Liver (tissue), 9 donors: ENCODE results near the gene VPS13C. TPM values are rescaled to one million over a fixed set of nuclear protein-coding genes. Genes with fewer than 3 reads are reported as not detected.

Experiments
- DNase-seq: peaks from one replicate; pipeline ENCODE4 v3.0.0-alpha.2; 2017; ENCODE audit warnings: low spot score
- H3K27ac ChIP-seq, 2 donors: one replicate each; pipeline ENCODE4 v1.7.0; 2013; ENCODE audit warnings: inconsistent platforms in 2 of 2, low read length in 2 of 2, control low read depth in 1 of 2, low read depth in 1 of 2, mild to moderate bottlenecking in 1 of 2
- H3K27me3 ChIP-seq, 4 donors: one replicate each; pipeline versions ENCODE4 v1.6.1 to v1.7.0; 2013; ENCODE audit warnings: low read length in 3 of 4, inconsistent platforms in 1 of 4, mild to moderate bottlenecking in 1 of 4, moderate library complexity in 1 of 4; ENCODE audit not compliant: control insufficient read depth in 4 of 4, insufficient read depth in 4 of 4
- H3K36me3 ChIP-seq, 4 donors: one replicate each; pipeline versions ENCODE4 v1.6.1 to v1.7.0; 2013; ENCODE audit warnings: low read length in 3 of 4, mild to moderate bottlenecking in 3 of 4, low read depth in 1 of 4, moderate library complexity in 1 of 4; ENCODE audit not compliant: control insufficient read depth in 4 of 4, insufficient read depth in 3 of 4
- H3K4me1 ChIP-seq, 4 donors: one replicate each; pipeline versions ENCODE4 v1.6.1 to v1.7.0; 2013; ENCODE audit warnings: low read length in 3 of 4, mild to moderate bottlenecking in 3 of 4, moderate library complexity in 1 of 4; ENCODE audit not compliant: control insufficient read depth in 4 of 4, insufficient read depth in 4 of 4
- H3K4me3 ChIP-seq, 3 donors: one replicate each; pipeline versions ENCODE4 v1.6.1 to v1.7.0; 2013; ENCODE audit warnings: low read length in 3 of 3, control low read depth in 1 of 3, low read depth in 1 of 3, mild to moderate bottlenecking in 1 of 3
- H3K9ac ChIP-seq, 2 donors: one replicate each; pipeline ENCODE4 v1.7.0; 2013; ENCODE audit warnings: low read length in 2 of 2, mild to moderate bottlenecking in 2 of 2, moderate library complexity in 2 of 2, control low read depth in 1 of 2, low read depth in 1 of 2
- H3K9me3 ChIP-seq, 4 donors: one replicate each; pipeline versions ENCODE4 v1.6.1 to v1.7.0; 2013; ENCODE audit warnings: low read length in 3 of 4; ENCODE audit not compliant: control insufficient read depth in 4 of 4
- ATF3 ChIP-seq: IDR thresholded peaks from 2 replicates; pipeline ENCODE4 v1.6.1; 2016; ENCODE audit warnings: antibody characterized with exemption
- CTCF ChIP-seq: fragments of 150-350 bp; IDR thresholded peaks from 2 replicates; pipeline ENCODE4 v1.5.1; 2017; ENCODE audit warnings: improper control_type of control experiment, low read depth, low read length; ENCODE audit not compliant: missing input control
- EGR1 ChIP-seq, 2 donors: IDR thresholded peaks; 2 replicates each; pipeline ENCODE4 v1.6.1; 2016 to 2018; ENCODE audit warnings: antibody characterized with exemption in 2 of 2, low read depth in 2 of 2
- FOXA1 ChIP-seq: IDR thresholded peaks from 2 replicates; pipeline ENCODE4 v1.6.1; 2016; ENCODE audit warnings: antibody characterized with exemption
- FOXA2 ChIP-seq: IDR thresholded peaks from 2 replicates; pipeline ENCODE4 v1.6.1; 2016; ENCODE audit warnings: antibody characterized with exemption
- GABPA ChIP-seq, 2 donors: IDR thresholded peaks in 1 of 2; conservative IDR thresholded peaks in 1 of 2; 2 replicates each; pipeline ENCODE4 v1.6.1; 2016; ENCODE audit warnings: antibody characterized with exemption in 2 of 2, mild to moderate bottlenecking in 1 of 2, moderate library complexity in 1 of 2
- HNF4A ChIP-seq, 2 donors: conservative IDR thresholded peaks; 2 replicates each; pipeline ENCODE4 v1.6.1; 2016; ENCODE audit warnings: antibody characterized with exemption in 2 of 2, mild to moderate bottlenecking in 2 of 2
- HNF4G ChIP-seq: IDR thresholded peaks from 2 replicates; pipeline ENCODE4 v1.6.1; 2016; ENCODE audit warnings: antibody characterized with exemption
- JUND ChIP-seq, 2 donors: IDR thresholded peaks; 2 replicates each; pipeline ENCODE4 v1.6.1; 2016; ENCODE audit warnings: antibody characterized with exemption in 2 of 2
- MAX ChIP-seq: IDR thresholded peaks from 2 replicates; pipeline ENCODE4 v1.6.1; 2016; ENCODE audit warnings: antibody characterized with exemption
- NR2F2 ChIP-seq: IDR thresholded peaks from 2 replicates; pipeline ENCODE4 v1.6.1; 2016; ENCODE audit warnings: antibody characterized with exemption
- RAD21 ChIP-seq, 2 donors: IDR thresholded peaks; 2 replicates each; pipeline ENCODE4 v1.6.1; 2016; ENCODE audit warnings: antibody characterized with exemption in 2 of 2, mild to moderate bottlenecking in 2 of 2
- REST ChIP-seq: IDR thresholded peaks from 2 replicates; pipeline ENCODE4 v1.6.1; 2016; ENCODE audit warnings: antibody characterized with exemption, mild to moderate bottlenecking
- RXRA ChIP-seq, 2 donors: IDR thresholded peaks; 2 replicates each; pipeline ENCODE4 v1.6.1; 2017 to 2018; ENCODE audit warnings: antibody characterized with exemption in 2 of 2, mild to moderate bottlenecking in 1 of 2
- SP1 ChIP-seq: IDR thresholded peaks from 2 replicates; pipeline ENCODE4 v1.6.1; 2018; ENCODE audit warnings: antibody characterized with exemption, mild to moderate bottlenecking
- TAF1 ChIP-seq: conservative IDR thresholded peaks from 2 replicates; pipeline ENCODE4 v1.6.1; 2016; ENCODE audit warnings: antibody characterized with exemption, mild to moderate bottlenecking
- YY1 ChIP-seq: IDR thresholded peaks from 2 replicates; pipeline ENCODE4 v1.6.1; 2016; ENCODE audit warnings: antibody characterized with exemption, mild to moderate bottlenecking
- ZBTB33 ChIP-seq: IDR thresholded peaks from 2 replicates; pipeline ENCODE4 v1.6.1; 2016; ENCODE audit warnings: antibody characterized with exemption
- WGBS: extraction: QIAGEN DNeasy Blood & Tissue Kit; methylation state at CpG from one replicate; pipeline ENCODE4 v1.1.7; 2013; 5-methylcytosine and 5-hydroxymethylcytosine counted together
- polyA plus RNA-seq, 2 donors: library from polyadenylated mRNA; stranded (reverse) in 1 of 2; unstranded in 1 of 2; fragments of 200-250 nt in 1 of 2; fragments of >200 nt in 1 of 2; fragmentation: Nextera tagmentation in 1 of 2; extraction: Ambion mirVana in 1 of 2; gene quantifications; one replicate each; pipeline versions ENCODE4 v1.2.1 to v1.2.3, GENCODE V29; 2013 to 2015
- total RNA-seq, 2 donors: library from RNA; depleted of rRNA; stranded (reverse); fragments of >200 nt; gene quantifications; one replicate each; pipeline ENCODE4 v1.2.3, GENCODE V29; 2014
- donor health status: healthy.
- donor health status: healthy.
- donor health status: healthy.
- donor health status: healthy.
- donor health status: healthy.

Gene VPS13C
- total and polyA plus RNA-seq, 4 donors = 5.4 to 42.0 (median 17.4) TPM

GRCh38 chr15:62094388-62094787 lies 34.1 kb upstream of the VPS13C start:
- Histone ChIP-seq H3K36me3 (no peaks in the 10 kb centered on the region), H3K9me3 (no peaks in the 10 kb centered on the region), H3K4me3 (no peak overlapping the region), H3K9ac (no peak overlapping the region), H3K27ac (no peak overlapping the region), H3K27me3 (no peaks in the 10 kb centered on the region), H3K4me1 (no peaks in the 10 kb centered on the region)
- TF ChIP-seq TAF1 = no peak
- TF ChIP-seq HNF4A (conservative IDR thresholded peaks at IDR 0.05) = no peak
- no peak for TF ChIP-seq ZBTB33
- no peak for TF ChIP-seq NR2F2
- no peak for TF ChIP-seq ATF3
- no peak for TF ChIP-seq JUND (IDR thresholded peaks at IDR 0.05)
- TF ChIP-seq FOXA2 = no peak
- no peak for TF ChIP-seq CTCF
- TF ChIP-seq HNF4G = no peak
- no peak for TF ChIP-seq RAD21 (IDR thresholded peaks at IDR 0.05)
- no peak for TF ChIP-seq YY1
- TF ChIP-seq RXRA (IDR thresholded peaks at IDR 0.05) = no peak
- TF ChIP-seq MAX = no peak
- no peak for TF ChIP-seq EGR1 (IDR thresholded peaks at IDR 0.05; ENCODE audit: low read depth in 2 of 2)
- TF ChIP-seq GABPA (IDR thresholded peaks at IDR 0.05 in 1 of 2, conservative IDR thresholded peaks at IDR 0.05 in 1 of 2) = no peak
- TF ChIP-seq FOXA1 = no peak
- TF ChIP-seq SP1 = no peak
- no peak for TF ChIP-seq REST
- DNase-seq = no peak
- 82% methylated on average over 7 of the region's 7 CpGs for WGBS
